GM19395 (cell line): ENCODE measurements around the gene CRHBP.
"Not testable (repeated sequence)": the region's sequence is repeated elsewhere in the genome, so short reads cannot be mapped to it uniquely, and the experiment has no call there.

Experiments used
- ATAC-seq: cut with Tn5 transposase; IDR thresholded peaks from one replicate; pipeline ENCODE4 v1.9.1; 2021; ENCODE audit warnings: mild to moderate bottlenecking, moderate library complexity; ENCODE audit not compliant: unreplicated experiment

The CRHBP gene

DNA sequence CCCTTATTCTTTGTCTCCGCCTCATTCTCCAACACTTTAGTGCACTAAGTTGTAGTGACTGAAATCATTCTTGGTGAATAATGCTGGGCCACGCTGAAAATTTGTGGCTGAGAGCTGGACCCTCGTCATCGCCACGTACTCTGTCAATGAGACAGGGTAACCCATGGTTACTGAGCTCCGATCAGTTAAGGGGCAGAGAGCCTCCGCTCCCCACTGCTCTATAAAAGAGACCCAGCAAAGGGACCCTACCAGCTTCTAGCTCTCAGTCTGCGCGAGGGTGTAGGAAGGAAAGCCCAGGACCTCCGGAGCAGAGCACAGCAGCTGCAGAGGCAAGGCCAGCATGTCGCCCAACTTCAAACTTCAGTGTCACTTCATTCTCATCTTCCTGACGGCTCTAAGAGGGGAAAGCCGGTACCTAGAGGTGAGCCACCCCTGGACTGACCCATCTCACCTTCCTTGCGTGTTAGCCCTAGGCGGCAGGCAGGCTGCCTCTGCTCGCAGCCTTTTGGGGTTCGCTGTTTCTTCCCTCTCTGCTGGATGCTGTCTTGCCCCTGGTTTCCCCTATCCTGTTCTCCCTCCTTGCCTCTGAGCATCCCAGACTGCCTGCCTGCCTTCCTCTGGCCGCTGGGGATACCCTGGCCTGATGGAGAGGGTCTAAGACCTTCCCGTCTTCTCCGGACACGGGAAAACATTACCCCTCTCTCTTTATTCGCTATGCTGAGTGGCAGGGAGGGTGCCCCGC, at the start of gene CRHBP:
Gene CRHBP (plus strand): TSS at position 251 of the 742 bp plus-strand sequence. CDS start 90 bp downstream, at position 341.
- ATAC-seq = no peak

DNA sequence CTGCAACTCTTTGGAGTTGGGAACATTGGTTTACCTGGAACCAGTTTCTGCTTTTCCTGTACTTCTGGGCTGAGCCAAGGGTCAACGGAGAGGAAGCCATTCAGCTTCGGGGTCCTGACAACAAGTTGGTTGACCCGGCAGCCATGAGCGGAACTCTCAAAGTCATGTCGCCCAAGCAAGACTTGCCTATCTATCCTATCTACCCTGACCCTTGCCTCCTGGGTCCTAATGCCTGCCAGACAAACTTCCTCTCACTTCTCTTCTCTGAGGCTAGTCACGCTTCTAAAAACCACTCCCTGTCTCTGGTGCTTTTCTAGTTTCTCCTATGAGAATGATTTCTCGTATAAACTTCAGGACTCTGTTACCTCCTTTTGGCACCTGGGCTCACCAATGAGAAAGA, 44.7 kb upstream of the CRHBP start:
- no peak for ATAC-seq

GRCh38 chr5:76910344-76910933, 42.4 kb upstream of the CRHBP start:
- ATAC-seq = not testable (repeated sequence)

DNA sequence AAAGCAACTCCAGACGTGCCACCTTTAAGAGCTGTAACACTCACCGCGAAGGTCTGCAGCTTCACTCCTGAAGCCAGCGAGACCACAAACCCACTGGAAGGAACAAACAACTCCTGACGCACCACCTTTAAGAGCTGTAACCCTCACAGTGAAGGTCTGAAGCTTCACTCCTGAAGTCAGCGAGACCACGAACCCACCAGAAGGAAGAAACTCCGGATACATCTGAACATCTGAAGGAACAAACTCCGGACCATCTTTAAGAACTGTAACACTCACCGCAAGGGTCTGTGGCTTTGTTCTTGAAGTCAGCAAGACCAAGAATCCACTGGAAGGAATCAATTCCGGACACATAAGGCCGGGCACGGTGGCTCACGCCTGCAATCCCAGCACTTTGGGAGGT, 38.2 kb upstream of the CRHBP start:
- not testable (repeated sequence) for ATAC-seq

DNA sequence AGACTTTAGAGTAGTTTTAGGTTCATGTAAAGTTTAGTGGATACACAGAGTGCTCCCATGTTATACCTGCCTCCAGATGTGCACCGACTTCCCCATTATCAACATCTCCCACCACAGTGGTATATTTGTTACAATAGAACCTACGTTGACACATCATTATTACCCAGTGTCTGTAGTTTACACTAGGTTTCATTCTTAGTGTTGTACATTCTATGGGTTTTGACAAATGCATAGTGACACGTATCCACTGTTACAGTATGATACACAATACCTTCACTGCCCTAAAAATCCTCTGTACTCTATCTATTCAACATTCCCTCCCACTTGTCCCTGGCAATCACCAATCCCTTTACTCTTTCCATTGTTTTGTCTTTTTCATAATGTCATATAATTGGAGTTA, 34.3 kb upstream of the CRHBP start:
- no peak for ATAC-seq

- ATAC-seq = no peak
Measured at GRCh38 chr5:76920491-76920890, 32.4 kb upstream of the CRHBP start.

- ATAC-seq = no peak
Measured at GRCh38 chr5:76926329-76927105, 26.3 kb upstream of the CRHBP start.

DNA sequence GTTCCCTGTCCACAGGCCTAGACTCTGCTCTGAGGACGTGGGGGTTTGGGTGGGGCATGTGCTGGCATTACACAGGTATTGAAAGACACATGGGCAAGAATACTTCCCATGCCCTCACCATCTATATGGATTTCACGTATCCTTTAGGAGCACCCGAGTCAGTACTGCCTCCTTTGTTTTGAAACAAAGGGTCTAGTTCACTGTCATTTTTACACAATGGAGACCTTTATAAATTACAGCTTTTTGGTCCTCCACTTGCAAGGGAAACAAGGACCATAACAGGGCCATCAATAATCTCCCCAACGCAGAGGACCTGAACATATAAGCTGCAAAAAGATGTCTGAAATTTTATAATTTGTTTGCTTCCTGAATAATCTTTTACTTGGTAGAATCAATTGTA, 24.9 kb upstream of the CRHBP start:
- no peak for ATAC-seq

GRCh38 chr5:76930083-76930482, 22.8 kb upstream of the CRHBP start:
- no peak for ATAC-seq

GRCh38 chr5:76938177-76938576, 14.7 kb upstream of the CRHBP start:
- no peak for ATAC-seq

DNA sequence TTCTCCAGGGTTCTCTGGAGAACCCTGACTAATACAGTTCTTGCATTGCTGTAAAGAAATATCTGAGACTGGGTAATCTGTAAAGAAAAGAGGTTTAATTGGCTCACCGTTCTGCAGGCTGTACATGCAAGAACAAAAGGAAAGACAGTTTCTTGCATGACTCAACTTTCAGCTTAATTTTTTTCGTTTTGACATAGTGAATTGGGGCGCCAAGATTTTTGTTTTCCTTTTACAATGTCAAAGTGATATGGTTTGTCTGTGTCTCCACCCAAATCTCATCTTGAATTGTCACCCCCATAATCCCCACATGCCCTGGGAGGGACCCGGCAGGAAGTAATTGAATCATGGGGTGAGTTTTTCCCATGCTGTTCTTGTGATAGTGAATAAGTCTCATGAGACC, 11.8 kb upstream of the CRHBP start:
- no peak for ATAC-seq

GRCh38 chr5:76941442-76941841, 11.4 kb upstream of the CRHBP start:
- ATAC-seq = no peak

GRCh38 chr5:76942581-76942980, 10.3 kb upstream of the CRHBP start:
- no peak for ATAC-seq

GRCh38 chr5:76943006-76943405, 9.8 kb upstream of the CRHBP start:
- no peak for ATAC-seq

- ATAC-seq = no peak
Measured at GRCh38 chr5:76944638-76945037, 8.2 kb upstream of the CRHBP start.

- ATAC-seq = not testable (repeated sequence)
Measured at GRCh38 chr5:76945238-76945637, 7.6 kb upstream of the CRHBP start.

GRCh38 chr5:76946090-76946489, 6.8 kb upstream of the CRHBP start:
- ATAC-seq = no peak

- ATAC-seq = no peak
Measured at GRCh38 chr5:76947082-76947503, 5.8 kb upstream of the CRHBP start.

GRCh38 chr5:76953551-76954382, 922 bp downstream of the CRHBP start:
- no peak for ATAC-seq

DNA sequence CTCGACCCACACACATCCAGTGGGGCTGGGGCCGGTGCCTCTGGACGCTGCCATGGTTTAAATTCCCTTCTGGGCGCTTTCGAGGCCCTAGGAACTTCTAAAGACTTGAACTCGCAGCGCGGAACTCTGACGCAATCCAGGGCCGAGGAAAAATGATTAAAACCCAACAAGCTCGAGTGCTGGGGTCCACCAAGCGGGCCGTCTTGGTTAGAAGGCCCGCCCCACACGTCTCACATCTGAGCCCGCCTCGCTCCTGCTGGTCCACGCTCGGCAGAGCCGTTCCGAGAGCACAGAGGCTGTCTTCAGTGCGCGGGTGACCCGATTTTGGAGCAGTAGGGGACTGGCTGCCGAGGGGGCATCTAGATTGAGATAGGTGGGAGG, 1.5 kb downstream of the CRHBP start:
- ATAC-seq = no peak

GRCh38 chr5:76956033-76956432, 3.2 kb downstream of the CRHBP start:
- no peak for ATAC-seq
